NCI-H146 treated with DMSO at 0.1 percent for 48 hours (cell line): ENCODE data around the gene CARTPT.
A peak's percentile ranks its signal among the peaks of the same experiment; 100 is the strongest.

Experiments
- DNase-seq: peaks from one replicate; lab custom pipeline; 2025; ENCODE audit not compliant: unreplicated experiment; lab: John Stamatoyannopoulos, UW

Gene CARTPT

DNA sequence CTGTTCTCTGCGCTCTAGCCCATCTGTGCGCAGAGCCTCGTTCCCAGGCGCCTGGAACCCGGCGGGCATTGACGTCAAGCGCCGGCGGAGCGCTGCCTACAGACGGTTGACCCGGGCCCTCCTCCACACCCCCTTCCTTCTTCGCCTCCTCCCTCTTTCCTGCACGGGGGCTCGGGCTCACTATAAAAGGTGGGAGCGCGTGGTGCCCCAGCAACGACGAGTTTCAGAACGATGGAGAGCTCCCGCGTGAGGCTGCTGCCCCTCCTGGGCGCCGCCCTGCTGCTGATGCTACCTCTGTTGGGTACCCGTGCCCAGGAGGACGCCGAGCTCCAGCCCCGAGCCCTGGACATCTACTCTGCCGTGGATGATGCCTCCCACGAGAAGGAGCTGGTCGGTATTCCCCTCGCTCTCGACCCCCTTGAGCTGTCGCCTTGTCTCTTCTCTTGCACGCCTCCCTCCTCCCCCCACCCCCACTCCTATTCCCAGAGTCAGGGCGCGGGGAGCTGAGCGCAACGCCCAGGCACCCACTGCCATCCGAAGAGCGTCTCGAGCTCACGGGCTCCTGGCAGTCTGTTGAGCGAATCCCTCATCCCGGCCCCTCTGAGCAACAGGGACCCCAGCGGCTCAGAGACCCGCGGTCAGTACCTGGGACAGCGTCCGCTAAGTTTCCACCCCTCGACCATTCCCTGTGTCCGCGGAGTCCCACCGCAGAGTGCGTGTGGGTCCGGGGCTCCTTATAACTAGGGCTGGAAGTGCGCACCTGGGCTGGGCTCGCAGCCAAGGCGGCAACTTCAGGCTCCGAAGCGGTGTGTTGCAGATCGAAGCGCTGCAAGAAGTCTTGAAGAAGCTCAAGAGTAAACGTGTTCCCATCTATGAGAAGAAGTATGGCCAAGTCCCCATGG lies at the start of gene CARTPT:
Gene CARTPT, plus strand, starts transcription at position 213 of the 902 bp plus-strand sequence. Its CDS starts 19 bp downstream, at position 232.
- DNase-seq: no peak

- no peak for DNase-seq
These were observed 41.1 kb upstream of the CARTPT start for GRCh38 chr5:71677977-71678376.

GRCh38 chr5:71679714-71680113 lies 39.4 kb upstream of the CARTPT start:
- DNase-seq: no peak

GRCh38 chr5:71680510-71680909 lies 38.6 kb upstream of the CARTPT start:
- no peak for DNase-seq

DNA sequence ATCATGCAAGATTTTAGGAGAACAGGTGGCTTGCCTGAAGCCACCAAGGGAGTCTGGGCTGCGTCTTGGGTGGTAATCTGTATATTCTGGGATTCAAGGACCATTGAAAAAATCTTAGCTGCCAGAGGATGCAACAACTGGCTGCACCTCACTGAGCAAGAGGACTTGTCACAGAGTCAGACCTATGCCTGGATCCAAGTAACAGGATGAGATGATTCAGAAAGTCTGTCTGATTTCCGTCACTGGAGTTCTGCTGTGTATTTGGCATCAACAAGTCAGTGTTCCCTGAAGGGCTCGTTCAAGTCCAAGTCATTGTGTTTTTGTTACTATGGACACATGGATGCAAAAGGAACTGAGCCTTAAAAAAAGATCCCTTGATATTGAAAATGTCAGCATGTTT lies 37.8 kb upstream of the CARTPT start:
- no peak for DNase-seq

DNA sequence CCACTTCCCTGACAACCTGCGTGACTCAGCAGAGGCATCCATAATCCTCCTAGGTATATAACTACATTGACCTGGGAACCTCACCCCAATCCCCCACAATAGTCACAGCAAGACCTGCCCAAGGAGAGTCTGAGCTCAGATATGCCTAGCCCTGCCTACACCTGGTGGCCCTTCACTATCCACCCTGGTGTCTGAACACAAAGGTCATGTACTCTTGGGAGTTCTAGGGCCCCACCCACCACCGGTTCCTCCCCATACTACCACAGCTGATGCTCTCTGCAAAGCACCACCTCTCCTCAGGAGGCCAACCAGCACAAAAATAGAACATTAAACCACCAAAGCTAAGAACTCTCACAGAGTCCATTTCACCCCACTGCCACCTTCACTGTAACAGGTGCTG lies 34.8 kb upstream of the CARTPT start:
- DNase-seq: no peak

- peak; percentile 87 for DNase-seq
These were observed 25.1 kb upstream of the CARTPT start for GRCh38 chr5:71693828-71694427.

GRCh38 chr5:71695071-71695470 lies 24.0 kb upstream of the CARTPT start:
- peak; percentile 72 for DNase-seq

DNA sequence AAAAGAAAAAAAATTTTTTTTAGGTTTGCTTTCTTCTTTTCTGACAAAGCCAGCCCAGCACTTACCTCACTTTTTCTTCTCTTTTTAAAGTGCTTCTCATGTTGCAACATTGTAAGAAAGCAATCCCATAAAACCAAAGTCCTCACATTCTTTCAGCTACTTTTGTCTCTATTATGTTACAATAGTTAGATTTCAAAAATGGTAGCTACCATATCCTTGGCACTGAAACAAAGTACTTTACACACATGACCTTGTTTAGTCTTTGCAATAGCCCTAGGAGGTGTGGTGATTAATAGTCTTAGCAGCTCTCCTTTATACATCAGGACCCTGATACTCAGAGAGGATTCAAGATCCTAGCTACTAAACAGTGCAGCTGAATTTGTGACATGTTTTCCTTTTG lies 23.5 kb upstream of the CARTPT start:
- DNase-seq: no peak

DNA sequence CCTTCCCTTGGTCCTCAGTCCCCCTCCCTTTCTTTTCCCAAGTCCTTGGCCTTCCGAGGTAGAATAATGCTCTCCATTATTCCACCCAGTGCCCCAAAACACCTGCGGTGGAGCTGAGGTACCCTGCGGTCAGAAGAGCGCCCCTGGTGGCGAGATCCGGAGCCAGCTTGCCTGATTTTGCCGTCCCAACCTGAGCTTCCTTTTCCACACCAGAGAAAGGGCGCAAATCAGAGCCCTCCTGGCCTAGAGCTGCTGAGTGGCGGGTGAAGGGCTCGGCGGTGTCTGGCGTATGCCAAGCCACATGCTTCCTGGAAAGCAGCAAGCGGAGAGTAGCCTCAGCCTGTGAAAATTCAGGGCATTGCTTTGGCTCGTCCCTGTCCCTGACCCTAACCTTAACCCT lies 21.1 kb upstream of the CARTPT start:
- DNase-seq: no peak

GRCh38 chr5:71699233-71699632 lies 19.8 kb upstream of the CARTPT start:
- DNase-seq: no peak

DNA sequence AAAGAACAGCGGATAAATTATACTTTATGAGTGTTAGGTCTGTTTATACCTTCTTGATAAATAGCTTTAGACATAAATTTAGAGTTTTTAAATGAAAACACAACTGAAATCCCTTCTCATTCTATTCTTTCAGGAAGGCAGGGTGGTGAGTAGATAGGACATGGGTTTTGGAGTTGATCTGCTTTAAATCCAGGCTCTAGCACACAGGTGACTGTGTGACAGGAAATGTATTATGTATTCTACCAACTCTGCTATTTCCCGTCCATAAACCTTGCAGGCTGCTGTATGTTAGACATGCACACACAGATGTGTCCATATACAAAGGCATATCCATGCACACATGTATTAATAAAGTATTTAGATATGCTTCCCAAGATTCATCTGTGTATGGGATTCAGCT lies 19.3 kb upstream of the CARTPT start:
- no peak for DNase-seq

GRCh38 chr5:71700803-71701202 lies 18.3 kb upstream of the CARTPT start:
- DNase-seq: no peak

DNA sequence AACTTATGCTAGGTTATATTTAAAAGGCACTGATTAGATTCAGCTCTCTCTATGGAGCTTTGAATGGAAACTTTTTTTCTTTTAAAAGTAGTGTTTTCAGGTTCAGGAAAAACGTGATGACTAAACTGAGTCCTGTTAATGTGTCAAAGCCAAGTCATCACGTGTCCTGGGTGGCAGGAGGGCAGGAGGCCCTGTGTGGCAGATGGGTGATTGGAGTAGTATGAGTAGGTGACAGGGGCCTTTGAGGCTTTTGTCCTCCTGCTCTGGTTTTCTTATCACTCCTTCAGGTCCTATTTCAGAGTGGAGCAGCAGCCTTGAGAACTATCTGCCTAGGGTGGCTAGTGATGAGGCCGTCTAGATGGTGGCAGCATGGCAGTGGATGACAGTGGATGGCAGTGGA lies 17.7 kb upstream of the CARTPT start:
- DNase-seq: no peak

DNA sequence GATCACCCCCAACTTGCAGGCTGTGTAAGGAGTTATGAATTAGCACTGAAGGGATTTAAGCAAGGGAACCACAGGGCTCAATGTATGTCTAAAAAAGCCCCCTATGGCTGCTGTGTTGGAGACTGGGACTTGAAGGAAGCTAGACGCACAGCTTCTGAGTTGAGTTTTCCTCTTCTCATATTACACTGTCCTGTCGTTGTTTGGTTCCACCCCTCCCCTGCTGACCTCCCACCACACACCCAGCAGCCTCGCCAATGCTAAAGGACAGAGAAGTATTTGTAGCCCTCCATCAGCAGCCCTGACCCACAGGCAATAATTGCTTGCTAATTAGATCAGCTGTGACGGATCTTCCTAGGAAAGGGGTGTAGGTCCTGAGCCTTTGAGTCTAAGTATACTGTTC lies 15.1 kb upstream of the CARTPT start:
- DNase-seq: no peak

- no peak for DNase-seq
These were observed 13.7 kb upstream of the CARTPT start for GRCh38 chr5:71705421-71705820.

DNA sequence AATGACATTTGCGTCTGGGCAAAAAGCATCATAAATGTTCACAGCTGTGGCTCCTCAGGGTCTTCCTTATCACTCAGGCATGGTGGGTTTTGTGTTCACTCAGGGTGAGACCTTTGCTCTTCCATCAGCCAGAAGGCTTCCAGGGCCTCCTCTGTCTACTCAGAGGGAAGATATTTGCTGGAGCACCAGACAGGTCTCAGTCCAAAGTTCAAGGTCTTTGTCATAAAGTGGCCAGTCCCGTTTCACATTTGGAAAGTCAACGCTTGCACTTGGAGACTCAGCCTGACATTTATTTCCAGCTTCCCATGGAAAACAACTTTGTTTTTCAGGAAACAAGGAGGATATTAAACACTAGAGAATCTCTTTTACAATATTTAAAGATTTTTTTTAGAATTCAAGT lies 12.2 kb upstream of the CARTPT start:
- DNase-seq: no peak

GRCh38 chr5:71711610-71712009 lies 7.5 kb upstream of the CARTPT start:
- no peak for DNase-seq

- DNase-seq: no peak
These were observed 4.2 kb upstream of the CARTPT start for GRCh38 chr5:71714911-71715310.

GRCh38 chr5:71727978-71728377 lies 8.9 kb downstream of the CARTPT start:
- DNase-seq: no peak

GRCh38 chr5:71731015-71731414 lies 11.9 kb downstream of the CARTPT start:
- no peak for DNase-seq

- no peak for DNase-seq
These were observed 12.9 kb downstream of the CARTPT start for GRCh38 chr5:71732011-71732410.

- no peak for DNase-seq
These were observed 15.1 kb downstream of the CARTPT start for GRCh38 chr5:71734141-71734540.
